Hematopoietic multipotent progenitor cell treated with erythropoietin and hydrocortisone succinate and interleukin-3 and kit ligand, for 15 days (in vitro differentiated cells): ENCODE results near the gene PTDSS2.
A peak's percentile ranks its signal among the peaks of the same experiment; 100 is the strongest.
"Not testable (repeated sequence)": the region's sequence is repeated elsewhere in the genome, so short reads cannot be mapped to it uniquely, and the experiment has no call there.

Experiments used
- DNase-seq: peaks from one replicate; pipeline ENCODE4 v3.0.0-alpha.2; 2015; ENCODE audit warnings: low spot score

Gene PTDSS2

DNA sequence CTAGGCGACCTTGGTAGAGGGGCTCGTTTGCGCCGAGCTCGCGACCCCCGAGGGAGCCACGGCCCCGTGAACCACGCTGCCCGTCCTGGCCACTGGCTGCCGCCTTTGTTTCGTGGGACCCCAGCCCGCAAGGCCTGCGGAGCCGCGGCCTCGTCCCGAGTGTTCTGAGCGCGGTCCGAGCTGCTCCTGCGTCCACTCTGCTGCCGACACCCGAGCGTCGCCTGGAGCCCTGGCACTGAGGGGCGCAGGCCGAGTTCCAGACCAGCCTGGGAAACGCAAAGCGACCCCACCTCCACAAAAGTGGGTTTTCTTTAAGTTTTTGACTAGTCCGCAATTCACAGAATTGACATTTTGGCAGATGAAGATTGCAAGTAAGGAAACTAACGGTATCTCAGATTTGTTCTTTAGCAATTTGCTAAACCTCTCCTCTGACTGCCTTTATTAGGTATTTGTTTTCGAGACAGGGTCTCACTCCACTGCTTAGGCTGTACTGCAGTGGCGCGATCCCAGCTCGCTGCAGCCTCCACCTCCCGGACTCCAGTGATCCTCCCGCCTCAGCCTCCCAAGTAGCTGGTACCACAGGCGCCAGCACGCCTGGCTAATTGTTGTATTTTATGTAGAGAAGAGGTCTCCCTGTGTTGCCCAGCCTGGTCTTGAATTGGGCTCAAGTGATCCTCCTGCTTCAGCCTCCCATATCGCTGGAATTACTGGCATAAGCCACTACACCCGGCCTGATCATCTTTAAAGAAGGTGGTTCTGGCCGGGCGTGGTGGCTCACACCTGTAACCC, 57.8 kb downstream of the PTDSS2 start:
- no peak for DNase-seq

GRCh38 chr11:508956-509355, 58.9 kb downstream of the PTDSS2 start:
- DNase-seq = no peak

DNA sequence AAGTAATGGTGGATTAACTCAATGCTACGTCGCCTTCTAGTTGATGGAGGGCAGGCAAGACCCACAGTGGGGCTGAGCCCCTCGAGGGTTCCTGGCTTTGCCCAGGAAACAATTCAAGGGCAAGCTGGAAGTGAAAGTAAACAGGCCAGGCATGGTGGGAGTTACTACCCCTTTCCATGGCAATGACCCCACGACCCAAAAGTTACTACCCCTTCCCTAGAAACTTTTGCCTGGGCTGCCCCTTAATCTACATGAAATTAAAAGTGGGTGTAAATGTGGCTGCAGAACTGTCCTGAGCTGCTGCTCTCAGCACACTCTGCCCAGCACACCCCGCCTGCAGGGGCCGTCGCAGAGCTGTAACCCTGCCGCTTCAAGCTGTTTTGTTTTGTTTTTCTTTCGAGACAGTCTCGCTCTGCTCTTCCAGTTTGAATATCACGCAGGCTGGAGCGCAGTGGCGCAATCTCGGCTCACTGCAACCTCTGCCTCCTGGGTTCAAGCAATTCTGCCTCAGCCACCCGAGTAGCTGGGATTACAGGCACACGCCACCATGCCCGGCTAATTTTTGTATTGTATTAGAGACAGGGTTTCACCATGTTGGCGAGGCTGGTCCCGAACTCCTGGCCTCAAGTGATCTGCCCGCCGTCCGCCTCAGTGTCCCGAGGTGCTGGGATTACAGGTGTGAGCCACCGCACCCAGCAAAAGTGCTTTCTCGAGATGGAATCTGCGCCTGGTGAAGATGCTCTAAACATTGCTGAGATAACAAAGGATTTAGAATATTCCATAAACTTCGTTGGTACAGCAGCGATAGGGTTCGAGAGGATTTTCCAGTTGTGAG, 62.9 kb downstream of the PTDSS2 start:
- no peak for DNase-seq

DNA sequence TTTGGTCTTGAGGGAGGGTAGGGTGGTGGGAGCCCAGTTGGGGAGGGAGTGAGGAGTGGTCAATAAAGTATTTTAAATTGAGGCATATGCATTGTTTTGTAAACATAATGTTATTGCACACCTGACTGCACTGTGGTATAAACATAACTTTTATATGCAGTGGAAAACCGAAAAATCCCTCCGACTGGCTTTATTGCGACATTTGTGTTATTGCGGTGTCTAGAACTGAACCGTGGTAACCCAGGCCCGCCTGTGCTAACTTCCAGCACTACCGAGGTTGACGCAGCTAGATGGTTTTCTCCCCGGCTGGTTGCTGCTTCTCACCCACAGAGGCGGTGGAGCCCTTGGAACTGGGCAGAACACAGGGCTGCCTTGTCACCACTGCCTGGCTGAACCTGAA, 64.5 kb downstream of the PTDSS2 start:
- DNase-seq = no peak

- no peak for DNase-seq
Measured at GRCh38 chr11:515131-515530, 65.1 kb downstream of the PTDSS2 start.

DNA sequence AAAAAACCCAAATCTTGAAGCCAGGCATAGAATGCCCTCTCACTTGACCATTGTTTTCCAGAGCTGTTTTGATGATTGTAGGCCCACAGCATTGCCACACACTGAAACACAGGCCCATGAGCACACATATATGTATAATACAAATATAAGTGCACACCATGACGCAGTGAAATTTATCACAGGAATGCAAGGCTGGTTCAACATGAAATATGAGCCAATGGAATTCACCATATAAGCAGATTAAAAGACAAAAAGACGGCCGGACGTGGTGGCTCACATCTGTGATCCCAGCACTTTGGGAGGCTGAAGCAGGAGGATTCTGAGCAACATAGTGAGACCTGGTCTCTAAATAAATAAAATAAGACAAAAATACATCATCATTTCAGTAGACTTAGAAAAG, 66.3 kb downstream of the PTDSS2 start:
- DNase-seq = no peak

GRCh38 chr11:516918-517685, 67.0 kb downstream of the PTDSS2 start:
- not testable (repeated sequence) for DNase-seq

- DNase-seq = peak; percentile 89
Measured at GRCh38 chr11:518463-519202, 68.6 kb downstream of the PTDSS2 start.

DNA sequence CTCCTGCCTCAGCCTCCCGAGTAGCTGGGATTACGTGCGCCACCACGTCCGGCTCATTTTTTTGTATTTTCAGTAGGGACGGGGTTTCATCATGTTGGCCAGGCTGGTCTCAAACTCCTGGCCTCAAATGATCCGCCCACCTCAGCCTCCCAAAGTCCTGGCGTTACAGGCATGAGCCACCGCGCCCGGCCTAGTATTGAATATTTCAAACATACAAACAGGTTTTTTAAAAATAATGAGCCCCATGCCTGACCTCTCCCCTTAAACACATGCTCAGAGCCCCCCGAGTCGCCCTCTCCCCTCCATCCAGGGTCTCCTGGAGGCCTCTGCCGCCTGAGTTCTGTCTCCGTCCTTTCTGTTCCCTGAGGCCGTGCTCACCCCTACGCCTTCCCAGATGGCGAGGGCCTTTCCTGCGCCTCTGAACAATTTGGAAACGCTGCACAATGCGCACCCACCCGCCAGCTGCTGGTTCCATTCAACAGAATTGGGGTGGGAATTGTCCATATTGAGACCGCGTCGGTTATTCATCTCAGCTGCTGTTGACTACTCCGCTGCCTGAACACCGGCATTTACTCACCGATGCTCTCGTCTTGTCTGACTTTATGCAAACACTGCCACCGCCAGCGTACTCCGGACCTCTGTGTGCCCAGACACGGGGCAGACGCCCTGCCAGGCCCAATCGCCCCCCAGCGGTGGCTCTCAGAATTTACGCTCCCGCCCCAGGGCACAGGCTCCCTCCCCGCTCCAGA, 70.5 kb downstream of the PTDSS2 start:
- no peak for DNase-seq

- DNase-seq = no peak
Measured at GRCh38 chr11:521177-521688, 71.2 kb downstream of the PTDSS2 start.

DNA sequence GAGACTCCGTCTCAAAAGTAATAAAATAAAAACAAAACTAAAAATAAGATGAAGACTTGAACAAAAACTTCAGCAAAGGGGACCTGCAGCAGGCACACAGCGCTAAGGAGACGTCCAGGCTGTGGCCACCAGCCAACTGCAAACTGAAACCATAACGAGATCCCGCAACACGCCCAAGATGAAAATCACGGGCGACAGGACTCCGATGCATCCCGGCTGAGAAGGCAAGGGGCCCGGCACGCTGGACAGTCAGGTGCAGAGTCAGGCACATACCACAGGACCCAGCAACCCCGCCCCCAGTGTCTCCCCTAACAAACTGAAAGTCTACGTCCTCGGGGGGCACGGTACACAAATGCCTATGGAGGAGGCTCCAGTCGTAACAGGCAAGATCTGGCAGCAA, 76.1 kb downstream of the PTDSS2 start:
- DNase-seq = no peak

DNA sequence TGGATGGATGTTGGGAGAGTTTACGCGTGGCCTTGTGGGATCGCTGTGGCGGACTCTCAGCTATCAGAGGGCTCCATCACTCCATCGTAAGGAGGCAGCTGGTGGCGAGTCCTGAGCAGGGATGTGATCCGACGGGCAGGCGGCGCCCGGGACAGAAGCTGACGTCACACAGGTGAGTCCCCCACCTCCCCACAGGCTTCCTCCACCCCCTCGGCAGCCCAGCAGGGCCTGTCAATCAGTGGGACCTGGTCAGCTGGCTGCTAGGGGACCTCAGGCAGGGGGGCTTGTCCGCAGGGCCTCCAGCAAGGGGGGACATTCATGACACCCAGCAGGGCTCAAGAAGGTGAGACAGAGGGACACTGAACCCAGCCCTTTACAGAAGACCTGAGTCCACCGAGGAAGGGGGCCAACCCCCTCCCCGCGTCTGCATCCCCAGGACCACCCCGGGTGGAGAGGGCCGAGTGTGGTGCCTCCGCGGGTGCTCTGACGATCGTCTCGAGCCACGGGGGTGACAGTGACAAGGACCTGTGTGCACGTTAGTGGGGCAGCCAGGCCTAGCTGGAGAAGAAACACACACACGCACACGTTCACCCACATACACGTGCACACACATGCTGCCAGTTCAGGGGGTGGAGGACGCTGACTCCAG, 78.2 kb downstream of the PTDSS2 start:
- DNase-seq = no peak

GRCh38 chr11:528815-529727, 79.0 kb downstream of the PTDSS2 start:
- no peak for DNase-seq

- DNase-seq = no peak
Measured at GRCh38 chr11:529728-530411, 79.8 kb downstream of the PTDSS2 start.

GRCh38 chr11:530960-531831, 81.1 kb downstream of the PTDSS2 start:
- DNase-seq = no peak

DNA sequence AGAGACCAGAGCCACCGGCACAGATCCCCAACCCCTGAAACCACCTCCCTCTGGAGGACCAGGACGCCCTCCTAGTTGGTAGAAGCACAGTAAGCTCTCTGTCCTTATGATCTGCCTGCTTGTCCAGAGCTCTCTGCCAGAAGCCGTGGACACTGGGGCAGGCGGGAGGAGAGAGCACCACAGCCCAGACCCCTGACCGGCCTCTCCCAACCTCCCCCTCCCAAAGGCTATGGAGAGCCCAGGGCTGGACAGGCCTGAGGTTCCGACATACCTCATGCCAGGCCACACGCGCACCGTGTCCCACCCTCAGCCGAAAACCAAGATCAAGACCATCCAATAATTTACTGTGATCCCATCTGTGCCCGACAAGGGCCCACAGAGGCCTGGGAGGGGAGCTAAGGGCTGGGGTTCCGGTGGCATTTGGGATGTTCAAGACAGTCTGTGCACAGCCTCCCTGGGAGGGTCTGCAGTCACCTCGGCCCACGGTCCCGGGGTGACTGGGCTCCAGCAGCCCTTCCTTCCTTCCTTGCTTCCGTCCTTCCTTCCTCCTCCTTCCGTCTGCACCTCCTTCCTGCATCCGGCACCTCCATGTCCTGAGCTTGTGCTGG, 81.9 kb downstream of the PTDSS2 start:
- DNase-seq = no peak

- DNase-seq = no peak
Measured at GRCh38 chr11:532527-532985, 82.5 kb downstream of the PTDSS2 start.
